Natural killer cell (primary cell): ENCODE results near the gene DHRS7B. TPM values are rescaled to one million over a fixed set of nuclear protein-coding genes. Genes with fewer than 3 reads are reported as not detected.

Experiments used
- ATAC-seq, 3 donors: fragments of 150-1000 bp in 2 of 3; fragments of 200-7000 bp in 1 of 3; cut with Tn5 transposase; 1 replicate in 1 of 3; 2 replicates in 2 of 3; pipeline ENCODE4 v1.10.0; 2021; ENCODE audit warnings: mild to moderate bottlenecking in 2 of 3, moderate library complexity in 2 of 3
- DNase-seq, 2 donors: peaks; one replicate each; pipeline versions ENCODE4 v3.0.0 to v3.0.0-alpha.2; 2013 to 2021; ENCODE audit warnings: mixed read lengths in 1 of 2
- H3K27ac ChIP-seq: one replicate; pipeline ENCODE4 v1.5.1; 2013; ENCODE audit warnings: mild to moderate bottlenecking, low read length
- H3K27me3 ChIP-seq: one replicate; pipeline ENCODE4 v1.6.1; 2013; ENCODE audit warnings: low read length; ENCODE audit not compliant: control insufficient read depth, insufficient read depth
- H3K36me3 ChIP-seq: one replicate; pipeline ENCODE4 v1.6.1; 2013; ENCODE audit warnings: low read length; ENCODE audit not compliant: control insufficient read depth, insufficient read depth
- H3K4me1 ChIP-seq: one replicate; pipeline ENCODE4 v1.6.1; 2013; ENCODE audit warnings: low read length; ENCODE audit not compliant: control insufficient read depth, insufficient read depth
- H3K4me3 ChIP-seq: one replicate; pipeline ENCODE4 v1.5.1; 2013; ENCODE audit warnings: low read length
- H3K9me3 ChIP-seq: one replicate; pipeline ENCODE4 v1.6.1; 2013; ENCODE audit warnings: low read length; ENCODE audit not compliant: control insufficient read depth, insufficient read depth
- H3K27ac Mint-ChIP-seq, 2 donors: one replicate each; pipeline ENCODE4 v1.8.0; 2022; ENCODE audit warnings: mild to moderate bottlenecking in 2 of 2, mixed read lengths in 2 of 2, moderate library complexity in 1 of 2
- H3K27me3 Mint-ChIP-seq, 2 donors: one replicate each; pipeline ENCODE4 v1.8.0; 2022; ENCODE audit warnings: low read depth in 2 of 2, mixed read lengths in 2 of 2
- H3K36me3 Mint-ChIP-seq: one replicate; pipeline ENCODE4 v1.8.0; 2022; ENCODE audit warnings: mixed read lengths
- H3K4me1 Mint-ChIP-seq, 2 donors: one replicate each; pipeline ENCODE4 v1.8.0; 2022; ENCODE audit warnings: mixed read lengths in 2 of 2
- H3K4me3 Mint-ChIP-seq: one replicate; pipeline ENCODE4 v1.8.0; 2022; ENCODE audit warnings: mild to moderate bottlenecking, moderate library complexity, mixed read lengths
- H3K9me3 Mint-ChIP-seq, 2 donors: one replicate each; pipeline ENCODE4 v1.8.0; 2022; ENCODE audit warnings: mixed read lengths in 2 of 2
- CTCF ChIP-seq: fragments of 200-600 bp; IDR thresholded peaks from one replicate; pipeline ENCODE4 v1.8.0; 2022; ENCODE audit warnings: antibody characterized with exemption
- WGBS: methylation state at CpG from one replicate; pipeline ENCODE4 v1.1.7; 2013; ENCODE audit warnings: missing lambda C conversion rate; ENCODE audit not compliant: insufficient coverage; 5-methylcytosine and 5-hydroxymethylcytosine counted together
- intact Hi-C: fragments of 100-400 bp; cut with micrococcal nuclease; formaldehyde crosslinking; loops from one replicate; pipeline ENCODE4 v1.14.2; 2022
- total RNA-seq, 4 donors: library from RNA; stranded (reverse); fragments of 120-200 nt in 1 of 4; gene quantifications; one replicate each; pipeline versions ENCODE4 v1.2.3 to v1.2.4, GENCODE V29; 2013 to 2022

DHRS7B gene
- total RNA-seq, 3 donors from 2014 or later (not counting 1 experiment from before 2014, with no cell fraction given): 10.3 to 13.4 (median 11.5) TPM

- Histone ChIP-seq H3K27ac (no peak overlapping the region), H3K36me3 (no peaks in the 10 kb centered on the region), H3K4me3 (no peak overlapping the region), H3K4me1 (no peaks in the 10 kb centered on the region), H3K9me3 (no peaks in the 10 kb centered on the region), H3K27me3 (no peaks in the 10 kb centered on the region)
- no peak for ATAC-seq
- no peaks in the 10 kb centered on the region for H3K27me3 Mint-ChIP-seq
- peaks cover 0 to 18% of the 10 kb centered on the region in 2 donors for H3K4me1 Mint-ChIP-seq
- no peaks in the 10 kb centered on the region for H3K9me3 Mint-ChIP-seq
- intact Hi-C loops: no loop called here
- no peak for TF ChIP-seq CTCF
- H3K36me3 Mint-ChIP-seq: no peaks in the 10 kb centered on the region
- DNase-seq: no peak
- 97% methylated on average over 6 of the region's 6 CpGs for WGBS
- H3K4me3 Mint-ChIP-seq: no peak overlapping the region
- H3K27ac Mint-ChIP-seq: no peak overlapping the region
These were observed 37.5 kb downstream of the DHRS7B start for GRCh38 chr17:21164216-21164615.

GRCh38 chr17:21164620-21165019 is 37.9 kb downstream of the DHRS7B start:
- no peaks in the 10 kb centered on the region for H3K27me3 Mint-ChIP-seq
- no peak for DNase-seq
- Histone ChIP-seq H3K4me3 (no peak overlapping the region), H3K4me1 (no peaks in the 10 kb centered on the region), H3K9me3 (no peaks in the 10 kb centered on the region), H3K27ac (no peak overlapping the region), H3K27me3 (no peaks in the 10 kb centered on the region), H3K36me3 (no peaks in the 10 kb centered on the region)
- H3K4me1 Mint-ChIP-seq: peaks cover 0 to 18% of the 10 kb centered on the region in 2 donors
- H3K27ac Mint-ChIP-seq: no peak overlapping the region
- H3K9me3 Mint-ChIP-seq: no peaks in the 10 kb centered on the region
- 92% methylated on average over 4 of the region's 5 CpGs for WGBS
- ATAC-seq: no peak
- H3K36me3 Mint-ChIP-seq: no peaks in the 10 kb centered on the region
- TF ChIP-seq CTCF: no peak
- intact Hi-C loops: no loop called here
- H3K4me3 Mint-ChIP-seq: no peak overlapping the region

- no peak for ATAC-seq
- H3K36me3 ChIP-seq: no peaks in the 10 kb centered on the region
- Mint-ChIP-seq H3K4me3 (no peak overlapping the region), H3K36me3 (no peaks in the 10 kb centered on the region), H3K27me3 (no peaks in the 10 kb centered on the region), H3K9me3 (no peaks in the 10 kb centered on the region), H3K4me1 (peaks cover 0 to 25% of the 10 kb centered on the region in 2 donors), H3K27ac (peak overlapping the region in 1 of 2 donors; percentile 40)
- intact Hi-C loops: no loop called here
- H3K4me1 ChIP-seq: no peaks in the 10 kb centered on the region
- WGBS: 87% methylated on average over 11 of the region's 11 CpGs
- no peaks in the 10 kb centered on the region for H3K9me3 ChIP-seq
- DNase-seq: no peak
- H3K4me3 ChIP-seq: no peak overlapping the region
- H3K27me3 ChIP-seq: no peaks in the 10 kb centered on the region
- no peak for TF ChIP-seq CTCF
- no peak overlapping the region for H3K27ac ChIP-seq
These were observed 39.3 kb downstream of the DHRS7B start for GRCh38 chr17:21165922-21166594.
